Measurements from ENCODE around the gene ZNF496.
"Not testable (repeated sequence)": the region's sequence is repeated elsewhere in the genome, so short reads cannot be mapped to it uniquely, and the experiment has no call there.

The ZNF496 gene

GRCh38 chr1:247270003-247270402 lies 61.7 kb downstream of the ZNF496 start:
- TF ChIP-seq CTCF (IDR thresholded peaks at IDR 0.05; ENCODE audit: extremely low read depth, missing control alignments): no peak

GRCh38 chr1:247269133-247269532 lies 62.5 kb downstream of the ZNF496 start:
- no peak for TF ChIP-seq CTCF (IDR thresholded peaks at IDR 0.05; ENCODE audit: extremely low read depth, missing control alignments)
- DNase-seq (ENCODE audit: low spot score): no peak

More at GRCh38 chr1:247270003-247270402, 61.7 kb downstream of the ZNF496 start:
- DNase-seq (ENCODE audit: low spot score): no peak

GRCh38 chr1:247268390-247269045 lies 63.1 kb downstream of the ZNF496 start:
- DNase-seq (ENCODE audit: low spot score): no peak

GRCh38 chr1:247266053-247266452 lies 65.6 kb downstream of the ZNF496 start:
- no peak for TF ChIP-seq CTCF (IDR thresholded peaks at IDR 0.05; ENCODE audit: extremely low read depth, missing control alignments)
- DNase-seq (ENCODE audit: low spot score): no peak

More at GRCh38 chr1:247268390-247269045, 63.1 kb downstream of the ZNF496 start:
- no peak for TF ChIP-seq CTCF (IDR thresholded peaks at IDR 0.05; ENCODE audit: extremely low read depth, missing control alignments)

- not testable (repeated sequence) for DNase-seq (ENCODE audit: low spot score)
Measured at GRCh38 chr1:247255772-247256171, 75.9 kb downstream of the ZNF496 start, which contains the start of gene VN1R5. Gene VN1R5 (plus strand): TSS chr1:247256072.

GRCh38 chr1:247247568-247247967 lies 84.1 kb downstream of the ZNF496 start:
- TF ChIP-seq CTCF (IDR thresholded peaks at IDR 0.05; ENCODE audit: extremely low read depth, missing control alignments): no peak
- no peak for DNase-seq (ENCODE audit: low spot score)
